Endothelial cell of umbilical vein (primary cell): Measurements from ENCODE around the gene CABLES1. TPM values are rescaled to one million over a fixed set of nuclear protein-coding genes. Genes with fewer than 3 reads are reported as not detected.

ENCODE experiments used
- BruUV-seq: library from RNA; stranded (reverse); fragments of 400-500 nt; replicated peaks from 2 replicates; lab custom pipeline; 2021; lab: Mats Ljungman, UMichigan
- CTCF ChIA-PET: fragments of 300-600, 350-600 bp; sonication (Branson Sonifier 250); formaldehyde crosslinking; loops from one replicate; lab custom pipeline; 2021; ENCODE audit warnings: antibody characterized with exemption, inconsistent platforms; lab: Charles Lee
- POLR2A ChIA-PET: fragments of 300-600, 350-600 bp; sonication (Branson Sonifier 250); formaldehyde crosslinking; loops from one replicate; lab custom pipeline; 2021; ENCODE audit warnings: antibody characterized with exemption, inconsistent platforms; lab: Charles Lee
- DNase-seq: peaks from one replicate; pipeline ENCODE4 v3.0.0-alpha.2; 2011; ENCODE audit warnings: low read depth, low spot score
- FAIRE-seq: peaks from 2 replicates; lab custom pipeline; 2011; peaks lifted over from hg19 to GRCh38; lab: Jason Lieb, UNC
- H2AFZ ChIP-seq: 2 replicates; pipeline ENCODE4 v1.6.0; 2012; ENCODE audit warnings: low read depth, low read length, control low read depth, inconsistent platforms
- H3K27ac ChIP-seq: 2 replicates; pipeline ENCODE4 v1.5.1; 2011; ENCODE audit warnings: low read depth, mild to moderate bottlenecking, control low read depth, low read length, moderate library complexity; ENCODE audit not compliant: insufficient read depth
- H3K27me3 ChIP-seq, 2 experiments: 2 replicates each; pipeline versions ENCODE4 v1.6.0 to v1.6.1; 2011; ENCODE audit warnings: low read length in 2 of 2, mixed read lengths in 1 of 2; ENCODE audit not compliant: control insufficient read depth in 2 of 2, insufficient read depth in 2 of 2
- H3K36me3 ChIP-seq, 2 experiments: 2 replicates in 1 of 2; 3 replicates in 1 of 2; pipeline ENCODE4 v1.5.1; 2011; ENCODE audit warnings: low read length in 2 of 2, mild to moderate bottlenecking in 1 of 2, moderate library complexity in 1 of 2; ENCODE audit not compliant: control insufficient read depth in 2 of 2, insufficient read depth in 2 of 2; ENCODE audit errors: extremely low read depth in 1 of 2
- H3K4me1 ChIP-seq: 3 replicates; pipeline ENCODE4 v1.5.1; 2011; ENCODE audit warnings: mild to moderate bottlenecking, low read length; ENCODE audit not compliant: control insufficient read depth, insufficient read depth; ENCODE audit errors: extremely low read depth
- H3K4me2 ChIP-seq: 2 replicates; pipeline ENCODE4 v1.6.1; 2011; ENCODE audit warnings: low read length, control low read depth, mixed read lengths; ENCODE audit not compliant: insufficient read depth
- H3K4me3 ChIP-seq, 3 experiments: fragments of 200-600 bp in 1 of 3; sonication (generic), shearing (Covaris generic) in 1 of 3; replicated peaks in 1 of 3; 2 replicates each; pipeline ENCODE4 v1.5.1; 2011 to 2016; ENCODE audit warnings: control low read depth in 3 of 3, low read length in 3 of 3, mild to moderate bottlenecking in 2 of 3, inconsistent platforms in 1 of 3, low read depth in 1 of 3, moderate library complexity in 1 of 3; ENCODE audit not compliant: insufficient read depth in 1 of 3
- H3K79me2 ChIP-seq: 2 replicates; pipeline ENCODE4 v1.6.0; 2012; ENCODE audit warnings: low read length, inconsistent platforms; ENCODE audit not compliant: control insufficient read depth, insufficient read depth
- H3K9ac ChIP-seq: replicated peaks from 2 replicates; pipeline ENCODE3; 2011; ENCODE audit warnings: low read length, control low read depth; ENCODE audit not compliant: insufficient read depth; ENCODE audit errors: extremely low read depth
- H3K9me1 ChIP-seq: replicated peaks from 3 replicates; pipeline ENCODE4 v1.6.0; 2011; ENCODE audit warnings: mild to moderate bottlenecking, low read length; ENCODE audit not compliant: control insufficient read depth, insufficient read depth; ENCODE audit errors: extremely low read depth
- H3K9me3 ChIP-seq: replicated peaks from 2 replicates; pipeline ENCODE4 v1.5.1; 2012; ENCODE audit warnings: low read length, inconsistent platforms; ENCODE audit not compliant: control insufficient read depth, insufficient read depth
- H4K20me1 ChIP-seq: replicated peaks from 2 replicates; pipeline ENCODE3; 2011; ENCODE audit warnings: mild to moderate bottlenecking, low read length; ENCODE audit not compliant: control insufficient read depth, insufficient read depth; ENCODE audit errors: extremely low read depth
- EZH2 ChIP-seq: IDR thresholded peaks from 2 replicates; pipeline ENCODE4 v1.6.1; 2012; ENCODE audit warnings: borderline replicate concordance, low read depth, mild to moderate bottlenecking, moderate library complexity, low read length, inconsistent platforms; ENCODE audit not compliant: severe bottlenecking
- FOS ChIP-seq: IDR thresholded peaks from 2 replicates; pipeline ENCODE4 v1.6.1; 2011; ENCODE audit warnings: mild to moderate bottlenecking, low read length, moderate library complexity, borderline replicate concordance; ENCODE audit not compliant: insufficient read depth
- GATA2 ChIP-seq: IDR thresholded peaks from 2 replicates; pipeline ENCODE4 v1.7.0; 2011; ENCODE audit warnings: low read depth, mild to moderate bottlenecking, moderate library complexity, mixed read lengths, low read length; ENCODE audit not compliant: insufficient read length, insufficient read depth
- JUN ChIP-seq: IDR thresholded peaks from 2 replicates; pipeline ENCODE4 v1.6.1; 2011; ENCODE audit warnings: borderline replicate concordance, low read depth; ENCODE audit not compliant: insufficient read length, insufficient read depth
- MAX ChIP-seq: IDR thresholded peaks from 2 replicates; pipeline ENCODE4 v1.6.1; 2011; ENCODE audit not compliant: insufficient read depth, insufficient read length
- MYC ChIP-seq: IDR thresholded peaks from one replicate; pipeline ENCODE4 v1.6.1; 2011; ENCODE audit warnings: mild to moderate bottlenecking, low read depth, low read length
- POLR2A ChIP-seq: IDR thresholded peaks from 2 replicates; pipeline ENCODE4 v1.6.1; 2012; ENCODE audit warnings: low read depth, mild to moderate bottlenecking, control low read depth, low read length
- POLR2AphosphoS5 ChIP-seq: IDR thresholded peaks from 2 replicates; pipeline ENCODE4 v1.6.1; 2012; ENCODE audit warnings: low read depth, mild to moderate bottlenecking, control low read depth, low read length, moderate library complexity; ENCODE audit not compliant: insufficient read depth
- dilution Hi-C: fragments of 300-500 bp; cut with MboI; formaldehyde crosslinking; loops from one replicate; pipeline ENCODE4 v1.15.0; 2019; ENCODE audit warnings: low sequenced_read_pairs; ENCODE audit not compliant: extremely low pct_ligation_motif_present
- intact Hi-C: fragments of 100-400 bp; cut with micrococcal nuclease; formaldehyde crosslinking; loops from one replicate; pipeline ENCODE4 v1.10.0; 2022
- polyA plus RNA-seq, 4 experiments: library from polyadenylated mRNA; depleted of rRNA in 3 of 4; stranded (reverse) in 3 of 4; unstranded in 1 of 4; fragments of >200 nt; gene quantifications; 2 replicates each; pipeline versions ENCODE4 v1.2.1 to v1.2.3, GENCODE V29; 2011 to 2012; ENCODE audit warnings: missing spikeins in 1 of 4
- total RNA-seq: library from RNA; stranded (reverse); gene quantifications from 2 replicates; pipeline ENCODE4 v1.2.3, GENCODE V29; 2021
- TF ChIP-seq, protein P1 (sequence below), 2 donors: IDR thresholded peaks; 1 replicate in 1 of 2; 2 replicates in 1 of 2; pipeline ENCODE4 v1.5.1; 2011; ENCODE audit warnings: low read length in 2 of 2, mild to moderate bottlenecking in 2 of 2, moderate library complexity in 2 of 2, control low read depth in 1 of 2, inconsistent platforms in 1 of 2, low read depth in 1 of 2; ENCODE audit not compliant: insufficient read depth in 1 of 2; ENCODE audit errors: extremely low read depth in 1 of 2

The CABLES1 gene
- total and polyA plus RNA-seq, 2 donors (not counting 3 experiments of a cell fraction or from before 2014, with no cell fraction given) = 40.2 to 71.1 TPM

- Histone ChIP-seq H3K9ac (no peak overlapping the region), H3K27ac (no peak overlapping the region), H3K36me3 (peaks cover 4 to 22% of the 10 kb centered on the region in 2 experiments), H3K4me3 (no peak overlapping the region), H3K79me2 (no peaks in the 10 kb centered on the region), H3K4me1 (peaks cover 9% of the 10 kb centered on the region), H3K27me3 (no peaks in the 10 kb centered on the region), H4K20me1 (no peaks in the 10 kb centered on the region), H3K9me3 (no peaks in the 10 kb centered on the region), H2AFZ (no peak overlapping the region), H3K4me2 (no peak overlapping the region), H3K9me1 (no peaks in the 10 kb centered on the region)
- FAIRE-seq = no peak
- dilution Hi-C loops (no loop called here), intact Hi-C loops (no loop called here)
- no peak for DNase-seq
- POLR2A ChIA-PET = interaction anchor here (0.6 kb wide), 1 partner anchor 101 kb away, joined by 3 read pairs; no protein-coding TSS in a partner anchor
- TF ChIP-seq FOS (no peak), MYC (no peak), JUN (no peak), POLR2AphosphoS5 (no peak), GATA2 (no peak), MAX (no peak), POLR2A (no peak), EZH2 (no peak)
- TF ChIP-seq, protein P1, sequence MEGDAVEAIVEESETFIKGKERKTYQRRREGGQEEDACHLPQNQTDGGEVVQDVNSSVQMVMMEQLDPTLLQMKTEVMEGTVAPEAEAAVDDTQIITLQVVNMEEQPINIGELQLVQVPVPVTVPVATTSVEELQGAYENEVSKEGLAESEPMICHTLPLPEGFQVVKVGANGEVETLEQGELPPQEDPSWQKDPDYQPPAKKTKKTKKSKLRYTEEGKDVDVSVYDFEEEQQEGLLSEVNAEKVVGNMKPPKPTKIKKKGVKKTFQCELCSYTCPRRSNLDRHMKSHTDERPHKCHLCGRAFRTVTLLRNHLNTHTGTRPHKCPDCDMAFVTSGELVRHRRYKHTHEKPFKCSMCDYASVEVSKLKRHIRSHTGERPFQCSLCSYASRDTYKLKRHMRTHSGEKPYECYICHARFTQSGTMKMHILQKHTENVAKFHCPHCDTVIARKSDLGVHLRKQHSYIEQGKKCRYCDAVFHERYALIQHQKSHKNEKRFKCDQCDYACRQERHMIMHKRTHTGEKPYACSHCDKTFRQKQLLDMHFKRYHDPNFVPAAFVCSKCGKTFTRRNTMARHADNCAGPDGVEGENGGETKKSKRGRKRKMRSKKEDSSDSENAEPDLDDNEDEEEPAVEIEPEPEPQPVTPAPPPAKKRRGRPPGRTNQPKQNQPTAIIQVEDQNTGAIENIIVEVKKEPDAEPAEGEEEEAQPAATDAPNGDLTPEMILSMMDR (IDR thresholded peaks at IDR 0.05; ENCODE audit: extremely low read depth in 1 of 2, insufficient read depth in 1 of 2, low read depth in 1 of 2, low read length in 2 of 2) = no peak
- BruUV-seq = no TSS peak
- CTCF ChIA-PET = interaction anchor here (1.5 kb wide), 1 partner anchor 169 kb away, joined by 4 read pairs; no protein-coding TSS in a partner anchor
Observed at GRCh38 chr18:23243178-23243577, 107.9 kb downstream of the CABLES1 start.
